ENCODE results near the gene SLC5A10. TPM values are rescaled to one million over a fixed set of nuclear protein-coding genes. Genes with fewer than 3 reads are reported as not detected.
"Not testable (repeated sequence)": the region's sequence is repeated elsewhere in the genome, so short reads cannot be mapped to it uniquely, and the experiment has no call there.

The SLC5A10 gene
- under 1 TPM in 8 of 10 donors, not detected in 2; 0.08 to 0.29 (median 0.19) TPM for polyA plus RNA-seq (ENCODE audit: insufficient read length in 10 of 10)
- long read RNA-seq, donor 1 = 0 reads
- long read RNA-seq, donor 2 = 0 reads
- long read RNA-seq, donor 3 = 0 reads
- long read RNA-seq, donor 4 = 0 reads
- long read RNA-seq, donor 5 = 0 reads
- long read RNA-seq, donor 6 = 0 reads
- long read RNA-seq, donor 7 = 0 reads
- long read RNA-seq, donor 8 = 0 reads
- long read RNA-seq, donor 9 = 0 reads

DNA sequence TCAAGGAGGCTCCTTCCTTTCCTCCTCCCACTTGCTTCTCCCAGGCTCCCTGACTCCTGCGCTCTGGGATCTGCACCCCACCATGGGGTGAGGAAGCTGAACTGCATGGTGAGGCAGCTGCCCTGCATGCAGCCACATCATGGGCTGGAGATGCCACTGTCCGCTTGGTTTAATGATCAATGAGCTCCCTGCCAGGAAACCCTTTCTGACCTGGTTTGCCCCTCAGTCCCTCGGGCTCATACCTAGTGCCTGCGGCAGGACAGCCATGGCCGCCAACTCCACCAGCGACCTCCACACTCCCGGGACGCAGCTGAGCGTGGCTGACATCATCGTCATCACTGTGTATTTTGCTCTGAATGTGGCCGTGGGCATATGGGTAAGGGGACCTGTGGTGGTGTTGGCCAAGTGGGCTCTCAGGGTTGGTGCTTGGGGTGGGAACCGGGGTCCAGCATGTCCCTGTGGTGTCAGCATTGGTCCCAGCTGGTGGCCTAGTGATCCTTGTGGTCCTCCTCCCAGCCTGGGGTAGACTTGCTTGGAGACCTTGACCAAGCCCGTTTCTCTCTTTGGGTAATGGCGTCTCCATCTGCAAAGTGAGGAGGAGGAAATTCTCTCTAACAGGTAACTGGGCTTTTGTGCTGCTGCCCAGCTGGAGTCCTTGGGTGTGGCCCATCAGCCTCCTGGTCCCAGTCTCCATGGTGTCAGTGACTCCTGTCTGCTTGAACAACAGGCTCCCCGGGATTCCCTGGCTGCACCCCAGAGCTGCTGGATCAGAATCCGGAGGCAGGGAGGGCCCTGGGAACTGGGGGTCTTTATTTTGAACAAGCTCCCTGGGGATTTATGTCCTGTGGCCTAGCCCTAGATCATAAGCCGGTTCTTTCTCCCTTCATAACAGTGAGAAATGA lies at the start of gene SLC5A10:
TSS of gene SLC5A10 (plus strand) at position 225 of the 902 bp plus-strand sequence. CDS start at position 266, 41 bp downstream.
- DNase-seq = no peak

DNA sequence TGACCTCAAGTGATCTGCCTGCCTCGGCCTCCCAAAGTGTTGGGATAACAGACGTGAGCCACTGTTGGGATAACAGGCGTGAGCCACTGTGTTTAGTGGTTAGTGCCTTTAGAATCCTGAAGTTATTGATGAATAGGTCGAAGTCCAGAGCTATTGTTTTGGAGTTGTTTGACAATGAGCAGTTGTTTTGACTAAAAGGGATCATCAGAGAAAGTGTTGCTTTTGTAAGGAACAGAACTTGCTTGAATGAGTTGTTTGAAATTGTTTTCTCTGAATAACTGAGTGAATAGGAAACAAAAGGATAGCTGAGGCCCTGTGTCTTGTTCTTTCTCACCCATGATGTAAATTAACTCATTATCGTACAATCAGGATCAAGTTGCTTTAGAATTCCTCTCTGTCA lies 47.5 kb upstream of the SLC5A10 start:
- no peak for DNase-seq

DNA sequence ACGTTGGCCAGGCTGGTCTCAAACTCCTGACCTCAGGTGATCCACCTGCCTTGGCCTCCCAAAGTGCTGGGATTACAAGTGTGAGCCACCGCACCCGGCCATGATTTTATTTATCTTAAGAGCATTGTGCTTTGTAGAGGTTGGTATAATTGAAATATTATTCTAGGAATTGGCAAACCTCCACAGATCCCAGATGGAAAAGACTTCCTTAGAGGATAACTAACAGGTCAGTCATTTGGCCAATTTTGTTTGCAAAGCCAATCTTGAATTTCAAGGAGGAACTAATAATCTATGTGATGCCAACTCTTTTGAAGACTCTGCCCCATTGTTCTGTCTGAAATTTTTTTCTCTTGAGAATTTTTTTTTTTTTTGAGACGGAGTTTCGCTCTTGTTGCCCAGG lies 46.7 kb upstream of the SLC5A10 start:
- no peak for DNase-seq

DNA sequence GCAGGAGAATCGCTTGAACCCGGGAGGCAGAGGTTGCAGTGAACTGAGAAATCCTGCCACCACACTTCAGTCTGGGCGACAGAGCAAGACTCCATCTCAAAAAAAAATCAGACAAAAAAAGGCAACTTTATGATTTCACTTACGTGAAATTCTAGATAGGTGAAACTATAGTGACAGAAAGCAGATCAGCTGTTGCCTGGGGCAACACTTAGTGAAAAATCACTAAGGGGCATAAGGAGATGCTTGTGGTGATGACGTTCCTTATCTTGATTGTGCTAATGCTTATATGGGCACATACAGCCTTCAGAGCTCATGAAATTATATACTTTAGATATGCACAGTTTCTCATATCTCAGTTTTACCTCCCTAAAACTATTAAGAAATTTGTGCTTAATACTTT lies 41.6 kb upstream of the SLC5A10 start:
- DNase-seq = no peak

DNA sequence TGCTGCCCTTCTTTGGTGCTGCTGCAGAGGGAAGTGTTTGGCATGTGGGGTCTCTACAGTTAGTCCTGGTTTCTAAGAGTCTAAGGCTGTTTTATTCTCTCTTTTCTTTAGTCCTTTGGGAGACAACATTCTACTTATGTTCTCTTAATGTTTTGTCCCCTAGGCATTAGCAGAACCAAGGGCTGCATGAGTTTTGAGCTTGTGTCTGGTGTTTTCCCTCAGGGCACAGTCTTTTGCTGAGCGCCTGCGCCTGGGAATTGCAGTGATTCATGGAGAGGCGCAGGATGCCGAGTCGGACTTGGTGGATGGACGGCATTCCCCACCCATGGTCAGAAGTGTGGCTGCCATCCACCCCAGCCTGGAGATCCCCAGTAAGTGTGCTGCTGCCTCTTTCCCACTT lies 41.1 kb upstream of the SLC5A10 start:
- no peak for DNase-seq

DNA sequence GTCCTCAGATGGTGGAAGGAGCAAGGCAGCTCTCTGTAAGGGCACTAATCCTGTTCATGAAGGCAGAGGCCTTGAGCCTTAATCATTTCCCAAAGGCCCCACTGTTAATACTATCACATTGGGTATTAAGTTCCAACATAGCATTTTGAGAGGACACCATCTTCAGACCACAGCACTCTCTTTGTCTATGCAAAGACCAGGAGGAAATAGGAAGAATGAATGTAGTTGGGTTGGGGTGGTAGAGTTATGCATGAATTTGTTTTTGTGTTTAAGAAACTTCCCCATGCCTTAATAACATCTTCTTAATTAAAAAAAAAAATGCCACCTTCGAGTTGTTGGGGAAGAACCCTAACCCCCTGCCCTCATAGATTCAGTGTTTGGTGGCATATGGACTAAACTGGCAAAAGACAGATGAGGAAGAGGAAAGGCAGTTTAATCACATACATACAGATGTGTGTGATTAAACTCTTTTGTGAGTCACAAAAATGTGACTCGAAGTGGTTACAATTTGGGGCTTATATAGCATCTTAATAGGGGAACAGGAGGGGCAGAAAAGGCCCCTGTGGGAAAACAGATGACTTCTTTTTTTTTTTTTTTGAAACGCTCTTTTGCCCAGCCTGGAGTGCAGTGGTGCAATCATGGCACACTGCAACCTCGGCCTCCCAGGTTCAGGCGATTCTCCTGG lies 35.0 kb upstream of the SLC5A10 start:
- DNase-seq = peak in 1 of 3 donors; percentile 4

DNA sequence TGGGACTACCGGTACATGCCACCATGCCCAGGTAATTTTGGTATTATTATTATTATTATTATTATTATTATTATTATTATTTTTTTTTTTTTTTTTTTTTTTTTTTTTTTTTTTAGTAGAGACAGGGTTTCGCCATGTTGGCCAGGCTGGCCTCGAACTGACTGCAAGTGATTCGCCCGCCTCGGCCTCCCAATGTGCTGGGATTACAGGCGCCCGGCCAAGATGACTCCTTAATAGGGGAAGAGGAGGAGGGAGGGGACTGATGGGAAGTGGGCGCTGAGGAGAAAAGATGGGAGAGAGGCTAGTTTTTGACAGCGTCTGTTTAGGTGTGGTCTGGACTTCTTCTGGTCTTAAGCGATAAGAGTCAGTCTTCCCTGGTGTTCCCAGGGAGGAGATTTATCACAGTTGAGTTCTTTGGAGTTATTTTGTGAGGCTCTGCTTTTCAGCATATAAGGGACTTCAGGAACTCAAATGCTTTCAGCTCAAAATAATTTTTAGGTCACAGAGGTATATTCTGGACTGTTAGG lies 34.4 kb upstream of the SLC5A10 start:
- DNase-seq = no peak

DNA sequence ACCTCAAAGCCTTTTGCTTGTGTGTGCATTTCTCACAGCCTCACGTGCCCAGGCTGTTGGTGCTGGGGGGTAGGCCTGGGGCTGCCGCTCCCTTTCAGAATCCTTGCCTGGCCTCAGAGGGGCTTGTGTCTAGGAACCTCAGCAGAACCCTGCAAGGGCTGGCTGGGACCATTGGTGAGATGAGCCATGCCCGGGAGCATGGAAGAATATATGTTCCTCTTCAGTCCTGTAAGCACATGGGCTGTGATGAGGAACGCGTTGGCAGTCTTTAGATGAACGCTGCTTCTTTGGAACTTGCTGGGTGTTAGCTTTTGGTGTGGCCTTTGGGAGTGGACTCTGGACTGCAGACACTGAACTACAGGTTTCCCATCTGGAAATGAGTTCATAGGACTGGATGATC lies 32.0 kb upstream of the SLC5A10 start:
- no peak for DNase-seq

DNA sequence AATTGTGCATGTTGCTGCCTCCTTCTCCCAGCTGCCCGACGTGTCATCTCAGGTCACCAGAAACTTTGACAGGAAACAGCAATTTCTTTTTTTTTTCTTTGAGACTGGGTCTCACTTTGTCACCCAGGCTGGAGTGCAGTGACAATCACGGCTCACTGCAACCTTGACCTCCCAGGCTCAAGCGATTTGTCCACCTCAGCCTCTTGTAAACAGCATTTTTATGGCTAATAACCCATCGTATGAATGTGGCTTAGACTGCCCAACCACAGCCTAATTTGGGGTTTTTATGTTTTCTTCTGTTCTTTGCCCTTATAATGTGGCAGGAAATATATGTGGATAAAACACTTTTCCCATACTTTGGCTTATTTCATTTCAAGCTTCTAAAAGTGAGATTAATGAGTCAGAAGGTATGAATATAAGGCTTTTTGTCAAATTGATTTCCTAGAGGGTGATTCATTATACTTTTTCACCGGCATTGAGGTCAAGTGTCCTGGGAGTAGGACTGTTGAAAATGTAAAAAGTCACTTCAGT lies 31.0 kb upstream of the SLC5A10 start:
- DNase-seq = no peak

DNA sequence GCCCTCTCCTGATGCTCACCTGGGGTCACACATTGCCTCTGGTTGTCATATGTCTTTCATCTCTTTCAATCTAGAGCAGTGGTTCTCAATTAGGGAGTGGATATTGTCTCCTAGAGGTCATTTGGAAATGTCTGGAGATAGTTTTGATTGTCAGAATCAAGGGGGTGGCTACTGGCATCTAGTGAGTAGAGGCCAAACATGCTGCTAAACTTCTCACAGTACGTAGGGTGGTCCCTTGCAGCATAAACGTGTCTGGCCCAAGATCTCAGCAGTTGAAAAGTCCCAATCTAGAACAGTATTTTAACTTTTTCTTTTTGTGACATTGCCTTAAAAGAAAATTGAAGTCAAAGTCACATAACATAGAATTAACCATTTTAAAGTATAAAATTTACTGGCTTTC lies 30.5 kb upstream of the SLC5A10 start:
- DNase-seq = no peak

DNA sequence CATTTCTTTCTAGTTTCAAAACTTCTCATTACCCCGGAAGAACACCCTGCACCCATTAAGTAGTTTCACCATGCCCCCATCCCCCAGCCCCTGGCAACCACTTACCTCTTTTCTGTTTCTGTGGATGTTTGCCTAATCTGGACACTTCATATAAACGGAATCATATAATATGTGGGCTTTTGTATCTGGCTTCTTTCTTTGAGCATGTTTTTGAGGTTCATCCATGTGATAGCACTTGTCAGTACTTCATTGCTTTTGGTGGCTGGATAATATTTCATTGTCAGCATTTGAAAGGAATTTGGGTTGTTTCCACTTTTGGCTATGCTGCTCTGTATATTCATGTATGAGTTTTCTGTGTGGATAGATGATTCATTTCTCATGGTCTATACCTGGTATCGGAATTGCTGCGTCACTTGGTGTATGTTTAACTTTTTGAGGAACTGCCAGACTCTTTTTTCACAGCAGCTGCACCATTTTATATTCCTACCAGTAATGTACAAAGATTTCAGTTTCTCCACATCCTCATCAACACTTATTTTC lies 30.0 kb upstream of the SLC5A10 start:
- peak in 1 of 3 donors; percentile 12 for DNase-seq

DNA sequence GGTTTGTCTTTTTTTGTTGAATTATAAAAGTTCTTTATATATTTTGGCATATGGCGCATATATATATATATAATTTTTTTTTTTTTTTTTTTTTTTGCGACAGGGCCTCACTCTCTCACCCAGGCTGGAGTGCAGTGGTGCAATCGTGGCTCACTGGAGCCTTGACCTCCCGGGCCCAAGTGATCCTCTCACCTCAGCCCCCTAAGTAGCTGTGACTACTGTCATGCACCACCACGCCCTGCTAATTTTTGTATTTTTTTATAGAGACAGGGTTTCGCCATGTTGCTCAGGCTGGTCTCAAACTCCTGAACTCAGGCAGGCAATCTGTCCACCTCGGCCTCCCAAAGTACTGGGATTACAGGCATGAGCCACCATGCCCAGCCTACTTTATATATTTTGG lies 29.4 kb upstream of the SLC5A10 start:
- not testable (repeated sequence) for DNase-seq

DNA sequence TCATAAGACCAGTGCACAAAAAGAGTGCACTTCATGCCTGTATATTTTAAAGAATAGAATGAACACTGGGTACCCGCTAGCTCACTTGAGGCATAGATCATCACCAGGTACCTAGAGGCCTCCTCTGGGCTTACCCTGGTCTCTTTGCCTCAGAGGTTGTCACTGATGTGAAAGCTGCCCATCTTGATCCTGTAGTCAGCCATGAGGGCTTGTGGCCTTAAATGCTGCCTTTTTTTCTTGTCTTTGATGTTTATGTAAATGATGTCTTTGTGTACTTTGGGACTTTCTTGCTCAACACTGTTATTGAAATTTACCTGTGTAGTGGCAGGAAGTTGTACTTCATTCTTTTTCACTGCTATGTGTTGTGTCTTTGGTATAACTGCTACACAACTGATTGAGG lies 26.8 kb upstream of the SLC5A10 start:
- no peak for DNase-seq

DNA sequence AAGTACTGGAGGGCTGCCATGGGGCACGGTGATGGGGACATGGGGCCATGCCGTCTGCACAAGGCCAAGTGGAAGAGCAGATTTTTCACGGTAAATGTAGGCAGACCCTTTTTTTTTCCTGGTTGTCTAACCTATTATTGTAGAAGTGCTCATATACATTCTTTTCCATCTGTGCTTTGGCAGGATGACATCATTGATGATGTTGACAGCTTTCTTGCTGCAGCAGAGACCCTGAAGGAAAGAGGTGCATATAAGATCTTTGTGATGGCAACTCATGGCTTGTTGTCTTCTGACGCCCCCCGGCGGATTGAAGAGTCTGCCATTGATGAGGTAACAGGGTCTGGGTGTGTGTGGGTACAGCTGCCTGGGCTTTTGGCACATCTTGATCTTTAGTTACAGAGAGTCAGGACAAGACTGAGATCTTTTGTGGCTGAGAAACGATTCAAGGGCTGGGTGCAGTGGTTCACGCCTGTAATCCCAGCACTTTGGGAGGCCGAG lies 23.3 kb upstream of the SLC5A10 start:
- DNase-seq = no peak

DNA sequence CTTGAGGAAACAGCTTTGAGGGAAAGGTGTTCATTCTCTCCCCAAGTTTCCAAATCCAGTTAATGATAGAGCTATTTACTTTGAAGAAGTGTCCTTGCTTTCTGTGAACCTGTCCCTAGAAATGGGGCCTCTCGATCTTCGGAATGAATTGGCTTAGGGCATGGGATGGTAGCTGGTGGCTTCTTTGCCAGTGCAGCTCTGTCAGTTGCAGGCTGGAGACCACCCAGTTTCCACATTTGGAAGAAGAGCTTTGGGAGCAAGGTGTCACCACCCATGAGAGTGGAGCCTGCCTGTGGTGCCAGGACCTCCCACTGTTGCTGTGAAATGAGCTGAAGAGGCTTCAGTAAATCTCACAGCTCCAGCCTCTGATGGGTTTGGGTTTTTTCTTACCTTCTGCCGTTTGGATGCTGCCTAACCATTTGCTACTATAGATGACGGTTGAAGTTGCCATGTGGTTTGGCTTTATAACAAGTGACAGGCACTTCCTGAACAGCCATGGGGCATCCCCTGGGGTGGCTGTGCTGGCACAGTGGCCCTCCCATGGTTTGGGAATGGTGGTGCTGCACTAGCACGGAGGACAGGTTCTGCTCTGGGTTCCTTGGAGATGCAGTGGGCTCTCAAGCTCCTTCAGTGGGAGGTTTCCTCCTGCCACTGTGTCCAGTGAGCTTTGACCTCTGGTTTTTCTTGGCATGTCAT lies 19.5 kb upstream of the SLC5A10 start:
- DNase-seq = no peak

DNA sequence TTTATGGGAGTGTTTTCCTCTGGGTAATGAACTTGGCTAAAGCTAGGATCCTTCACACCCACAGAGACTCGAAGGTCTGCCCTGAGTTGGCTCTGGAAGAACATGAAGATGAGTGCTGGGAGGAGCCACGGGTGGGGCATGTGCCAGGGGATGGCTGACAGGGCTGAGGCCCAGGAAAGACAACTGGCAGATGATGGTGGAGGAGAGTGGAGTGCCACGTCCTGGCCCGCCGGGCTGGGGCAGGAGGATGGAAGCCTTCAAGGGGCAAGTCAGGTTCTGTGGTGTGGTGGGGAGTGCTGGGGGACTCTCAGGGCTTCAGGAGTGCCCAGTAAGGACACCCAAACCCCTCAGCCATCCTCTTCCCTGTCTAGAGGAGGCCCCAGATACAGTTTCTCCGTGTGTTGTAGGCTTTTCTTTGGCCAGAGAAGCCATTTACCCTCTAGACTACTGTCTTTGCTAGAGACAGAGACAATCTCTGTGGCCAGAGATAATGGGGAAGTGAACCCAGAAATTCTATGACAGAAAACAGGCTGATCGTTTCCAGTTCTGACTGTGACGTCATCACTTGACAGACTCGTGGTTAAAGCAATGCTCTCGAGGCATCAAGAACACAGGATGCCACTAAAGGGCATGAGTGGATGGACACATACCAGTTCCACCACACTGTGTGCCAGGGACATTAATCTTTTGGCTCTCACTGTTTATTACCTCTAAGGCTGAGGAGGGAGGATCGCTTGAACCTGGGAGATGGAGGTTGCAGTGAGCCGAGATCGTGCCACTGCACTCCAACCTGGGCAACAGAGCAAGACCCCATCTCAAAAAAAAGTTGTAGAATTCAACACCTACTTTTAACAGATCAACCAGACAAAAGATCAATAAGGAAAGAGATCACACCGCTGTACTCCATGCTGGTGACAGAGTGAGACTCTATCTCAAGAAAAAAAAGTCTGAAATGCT lies 18.6 kb upstream of the SLC5A10 start:
- no peak for DNase-seq

DNA sequence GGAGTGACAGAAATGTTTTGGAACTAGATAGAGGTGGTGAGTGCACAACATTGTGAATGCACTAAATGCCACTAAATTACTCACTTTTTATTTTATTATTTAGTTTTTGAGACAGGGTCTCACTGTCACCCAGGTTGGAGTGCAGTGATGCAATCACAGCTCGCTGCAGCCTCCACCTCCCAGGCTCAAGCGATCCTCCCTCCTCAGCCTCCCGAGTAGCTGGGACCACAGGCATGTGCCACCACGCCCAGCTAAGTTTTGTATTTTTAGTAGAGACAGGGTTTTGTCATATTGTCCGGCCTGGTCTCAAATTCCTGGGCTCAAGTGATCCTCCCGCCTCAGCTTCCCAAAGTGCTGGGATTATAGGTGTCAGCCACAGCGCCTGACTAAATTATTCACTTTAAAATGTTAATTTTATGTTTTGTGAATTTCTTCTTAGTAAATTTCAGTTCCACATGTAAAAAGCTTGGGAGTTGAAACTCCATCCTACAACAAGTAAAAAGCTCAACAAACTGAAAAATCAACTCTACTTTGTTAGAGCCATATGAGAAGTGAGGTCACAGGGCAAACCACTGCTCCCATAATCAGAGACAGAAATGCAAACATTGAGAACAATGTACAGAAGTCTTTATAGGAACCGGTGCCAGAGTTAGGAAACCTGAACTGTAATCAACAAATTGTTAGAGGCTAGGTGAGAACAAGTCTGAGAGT lies 13.8 kb upstream of the SLC5A10 start:
- no peak for DNase-seq

DNA sequence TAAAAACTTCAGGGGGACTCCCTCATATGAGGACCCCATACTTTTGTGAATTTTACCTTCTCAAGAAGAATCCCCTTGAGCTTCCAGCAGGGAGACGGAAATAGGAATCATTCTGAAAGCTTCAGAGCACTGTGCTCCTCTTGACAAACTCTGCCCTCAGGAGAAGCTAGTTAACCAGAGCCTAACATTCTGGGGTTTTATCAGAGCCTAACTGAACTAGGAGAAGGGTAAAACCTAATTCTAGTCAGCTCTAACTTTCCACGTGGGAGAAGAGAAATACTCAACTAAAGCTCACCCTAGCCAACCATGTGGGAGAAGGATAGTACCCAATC lies 13.3 kb upstream of the SLC5A10 start:
- no peak for DNase-seq

DNA sequence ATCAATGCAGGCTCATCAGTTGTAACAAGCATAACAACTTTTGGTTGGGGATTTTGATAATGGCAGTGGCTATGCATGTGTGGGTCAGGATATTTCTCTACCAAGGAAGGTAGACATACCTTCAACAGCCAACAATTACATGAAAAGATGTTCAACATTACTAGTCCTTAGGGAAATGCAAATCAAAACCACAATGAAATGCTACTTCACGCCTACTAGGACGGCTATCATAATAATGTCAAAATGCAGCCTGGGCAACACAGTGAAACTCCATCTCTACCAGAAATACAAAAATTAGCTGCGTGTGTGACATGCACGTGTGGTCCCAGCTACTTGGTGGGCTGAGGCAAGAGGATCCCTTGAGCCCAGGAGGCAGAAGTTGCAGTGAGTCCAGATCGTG lies 7.3 kb upstream of the SLC5A10 start:
- no peak for DNase-seq
